ENCODE measurements around the gene SUPT6H.
"Not testable (repeated sequence)": the region's sequence is repeated elsewhere in the genome, so short reads cannot be mapped to it uniquely, and the experiment has no call there.

Gene SUPT6H

GRCh38 chr17:28648698-28649097 lies 13.3 kb upstream of the SUPT6H start:
- H3K4me3 ChIP-seq (ENCODE audit: control insufficient read depth, low read depth, low read length), result no peak overlapping the region
- TF ChIP-seq CTCF (conservative IDR thresholded peaks at IDR 0.05; ENCODE audit: control insufficient read depth, insufficient read depth, low read depth, low read length), result no peak
- no peak for DNase-seq (ENCODE audit: low read depth)

- no peak overlapping the region for H3K4me3 ChIP-seq (ENCODE audit: control insufficient read depth, low read depth, low read length)
- TF ChIP-seq CTCF (conservative IDR thresholded peaks at IDR 0.05; ENCODE audit: control insufficient read depth, insufficient read depth, low read depth, low read length), result no peak
- no peak for DNase-seq (ENCODE audit: low read depth)
Observed at GRCh38 chr17:28655160-28655559, 6.8 kb upstream of the SUPT6H start.

DNA sequence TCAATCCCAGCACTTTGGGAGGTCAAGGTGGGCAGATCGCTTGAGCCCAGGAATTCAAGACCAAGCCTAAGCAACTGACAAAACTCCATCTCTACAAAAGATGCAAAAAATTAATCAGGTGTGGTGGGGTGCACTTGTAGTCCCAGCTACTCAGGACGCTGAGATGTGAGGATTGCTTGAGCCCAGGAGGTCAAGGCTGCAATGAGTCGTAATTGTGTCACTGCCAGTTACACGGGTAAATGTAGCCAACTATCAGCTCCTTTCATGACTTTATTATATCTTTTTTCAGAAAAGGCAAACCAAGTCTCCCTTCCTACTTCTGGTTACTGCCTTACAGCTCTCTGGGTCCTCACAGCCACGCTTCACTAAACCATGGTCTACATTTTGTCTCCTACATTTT lies 4.2 kb upstream of the SUPT6H start:
- no peak overlapping the region for H3K4me3 ChIP-seq (ENCODE audit: control insufficient read depth, low read depth, low read length)
- TF ChIP-seq CTCF (conservative IDR thresholded peaks at IDR 0.05; ENCODE audit: control insufficient read depth, insufficient read depth, low read depth, low read length), result no peak
- peak; percentile 70 for DNase-seq (ENCODE audit: low read depth)

DNA sequence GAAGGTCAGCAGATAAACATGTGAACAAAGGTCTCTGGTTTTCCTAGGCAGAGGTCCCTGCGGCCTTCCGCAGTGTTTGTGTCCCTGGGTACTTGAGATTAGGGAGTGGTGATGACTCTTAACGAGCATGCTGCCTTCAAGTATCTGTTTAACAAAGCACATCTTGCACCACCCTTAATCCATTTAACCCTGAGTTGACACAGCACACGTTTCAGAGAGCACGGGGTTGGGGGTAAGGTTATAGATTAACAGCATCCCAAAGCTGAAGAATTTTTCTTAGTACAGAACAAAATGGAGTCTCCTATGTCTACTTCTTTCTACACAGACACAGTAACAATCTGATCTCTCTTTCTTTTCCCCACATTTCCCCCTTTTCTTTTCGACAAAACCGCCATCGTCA lies 3.7 kb upstream of the SUPT6H start:
- H3K4me3 ChIP-seq (ENCODE audit: control insufficient read depth, low read depth, low read length); DNase-seq (ENCODE audit: low read depth): not testable (repeated sequence)

GRCh38 chr17:28658766-28659496 lies 3.1 kb upstream of the SUPT6H start:
- H3K4me3 ChIP-seq (ENCODE audit: control insufficient read depth, low read depth, low read length); DNase-seq (ENCODE audit: low read depth): not testable (repeated sequence)

DNA sequence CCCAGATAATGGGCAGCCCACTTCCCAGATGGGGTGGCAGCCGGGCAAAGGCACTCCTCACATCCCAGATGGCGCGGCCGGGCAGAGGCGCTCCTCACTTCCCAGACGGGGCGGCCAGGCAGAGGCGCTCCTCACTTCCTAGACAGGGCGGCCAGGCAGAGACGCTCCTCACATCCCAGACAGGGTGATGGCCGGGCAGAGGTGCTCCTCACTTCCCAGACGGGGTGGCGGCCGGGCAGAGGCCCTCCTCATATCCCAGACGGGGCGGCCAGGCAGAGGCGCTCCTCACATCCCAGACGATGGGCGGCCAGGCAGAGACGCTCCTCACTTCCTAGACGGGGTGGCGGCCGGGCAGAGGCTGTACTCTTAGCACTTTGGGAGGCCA lies 2.5 kb upstream of the SUPT6H start:
- not testable (repeated sequence) for DNase-seq (ENCODE audit: low read depth); H3K4me3 ChIP-seq (ENCODE audit: control insufficient read depth, low read depth, low read length)

GRCh38 chr17:28662527-28662829 lies 473 bp downstream of the SUPT6H start:
- TF ChIP-seq CTCF (conservative IDR thresholded peaks at IDR 0.05; ENCODE audit: control insufficient read depth, insufficient read depth, low read depth, low read length), result no peak
- H3K4me3 ChIP-seq (ENCODE audit: control insufficient read depth, low read depth, low read length), result peak overlapping the region; percentile 99
- DNase-seq (ENCODE audit: low read depth), result no peak

GRCh38 chr17:28663723-28664122 lies 1.7 kb downstream of the SUPT6H start:
- TF ChIP-seq CTCF (conservative IDR thresholded peaks at IDR 0.05; ENCODE audit: control insufficient read depth, insufficient read depth, low read depth, low read length), result no peak
- no peak overlapping the region for H3K4me3 ChIP-seq (ENCODE audit: control insufficient read depth, low read depth, low read length)
- DNase-seq (ENCODE audit: low read depth), result no peak

Data from fibroblast of mammary gland (primary cell).